Suppressor macrophage treated with lipopolysaccharide for 4 hours (primary cell): Measurements from ENCODE around the gene WNT2B.
A peak's percentile ranks its signal among the peaks of the same experiment; 100 is the strongest.

ENCODE experiments used
- DNase-seq: peaks from one replicate; pipeline ENCODE4 v3.0.0-alpha.2; 2020

The WNT2B gene

GRCh38 chr1:112505400-112505785 lies 3.4 kb upstream of the WNT2B start:
- no peak for DNase-seq

DNA sequence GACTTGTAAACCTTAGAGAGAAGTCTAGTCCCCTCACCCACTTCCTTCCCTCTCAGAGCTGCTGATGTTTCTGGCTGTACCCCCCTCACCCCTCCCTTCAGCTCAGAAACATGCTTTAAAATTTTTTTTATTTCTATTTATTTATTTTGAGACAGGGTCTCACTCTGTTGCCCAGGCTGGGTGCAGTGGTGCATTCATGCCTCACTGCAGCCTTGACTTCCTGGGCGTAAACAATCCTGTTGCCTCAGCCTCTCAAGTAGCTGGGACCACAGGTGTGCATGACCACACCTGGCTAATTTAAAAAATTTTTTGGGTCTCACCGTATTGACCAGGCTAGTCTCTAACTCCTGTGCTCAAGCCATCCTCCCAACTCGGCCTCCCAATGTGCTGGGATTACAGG lies 2.9 kb upstream of the WNT2B start:
- no peak for DNase-seq

GRCh38 chr1:112506306-112506705 lies 2.5 kb upstream of the WNT2B start:
- DNase-seq, result no peak

DNA sequence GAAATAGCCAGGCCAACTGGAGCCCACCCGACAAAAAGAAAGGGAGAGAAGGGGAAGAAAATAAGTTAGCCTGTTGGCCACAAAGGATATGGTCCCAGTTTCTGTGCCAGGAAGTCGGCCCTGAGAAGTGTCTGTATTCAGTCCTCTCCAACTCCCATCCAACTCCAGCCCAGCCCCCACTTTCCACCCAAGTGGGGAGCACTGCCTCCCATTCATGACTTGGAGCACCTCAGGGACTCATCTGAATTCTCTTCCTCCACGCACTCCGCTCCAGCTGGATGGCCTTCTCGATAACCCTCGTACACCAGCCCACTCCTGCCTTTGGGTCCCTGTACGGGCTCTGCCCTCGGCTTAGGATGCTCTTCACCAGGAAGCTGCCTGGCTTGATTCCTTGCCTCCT lies 2.0 kb upstream of the WNT2B start:
- DNase-seq, result no peak

DNA sequence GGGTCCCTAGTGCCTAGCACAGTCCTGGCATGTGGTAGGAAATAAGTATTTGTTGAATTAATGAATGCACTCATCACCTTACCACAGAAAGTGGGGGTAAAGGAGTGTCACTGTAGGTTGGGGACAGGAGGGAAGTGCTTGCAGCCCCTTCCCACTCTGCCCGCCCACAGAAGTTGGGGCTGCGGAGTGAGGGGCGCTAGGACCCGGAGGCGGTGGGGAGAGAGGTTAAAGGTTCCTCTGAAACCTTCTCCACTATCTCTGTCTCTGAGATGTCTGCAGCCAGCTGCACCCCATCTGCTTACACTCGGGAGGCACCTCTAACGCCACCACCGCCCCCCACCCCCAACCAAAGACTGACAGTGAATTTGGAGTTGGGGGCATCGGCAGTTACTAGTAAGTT lies 1.4 kb upstream of the WNT2B start:
- no peak for DNase-seq

DNA sequence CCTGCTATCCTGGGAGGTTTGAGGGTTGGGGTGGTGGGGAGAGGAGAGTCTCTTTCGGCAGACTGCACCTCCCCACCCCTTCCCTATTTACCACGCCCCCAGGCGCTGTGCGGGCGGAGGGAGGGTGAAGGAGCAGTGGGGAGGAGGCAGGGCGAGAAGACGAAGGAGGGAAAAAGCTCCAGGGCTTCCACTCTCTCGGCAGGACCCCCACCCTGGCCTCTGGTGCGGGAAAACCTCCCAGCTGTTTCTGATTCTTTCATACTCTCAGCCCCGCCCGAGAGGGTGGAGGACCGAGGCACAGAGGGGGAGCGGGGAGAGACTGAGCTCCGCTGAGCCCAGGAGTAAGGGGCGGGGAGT lies 866 bp upstream of the WNT2B start:
- DNase-seq, result peak; percentile 5

- DNase-seq, result peak; percentile 15
These were observed 367 bp downstream of the WNT2B start for GRCh38 chr1:112509005-112509659.

GRCh38 chr1:112509660-112510178 lies 954 bp downstream of the WNT2B start:
- DNase-seq, result no peak

- DNase-seq, result no peak
These were observed 1.6 kb downstream of the WNT2B start for GRCh38 chr1:112510340-112510739.

GRCh38 chr1:112511897-112512296 lies 3.1 kb downstream of the WNT2B start:
- no peak for DNase-seq

DNA sequence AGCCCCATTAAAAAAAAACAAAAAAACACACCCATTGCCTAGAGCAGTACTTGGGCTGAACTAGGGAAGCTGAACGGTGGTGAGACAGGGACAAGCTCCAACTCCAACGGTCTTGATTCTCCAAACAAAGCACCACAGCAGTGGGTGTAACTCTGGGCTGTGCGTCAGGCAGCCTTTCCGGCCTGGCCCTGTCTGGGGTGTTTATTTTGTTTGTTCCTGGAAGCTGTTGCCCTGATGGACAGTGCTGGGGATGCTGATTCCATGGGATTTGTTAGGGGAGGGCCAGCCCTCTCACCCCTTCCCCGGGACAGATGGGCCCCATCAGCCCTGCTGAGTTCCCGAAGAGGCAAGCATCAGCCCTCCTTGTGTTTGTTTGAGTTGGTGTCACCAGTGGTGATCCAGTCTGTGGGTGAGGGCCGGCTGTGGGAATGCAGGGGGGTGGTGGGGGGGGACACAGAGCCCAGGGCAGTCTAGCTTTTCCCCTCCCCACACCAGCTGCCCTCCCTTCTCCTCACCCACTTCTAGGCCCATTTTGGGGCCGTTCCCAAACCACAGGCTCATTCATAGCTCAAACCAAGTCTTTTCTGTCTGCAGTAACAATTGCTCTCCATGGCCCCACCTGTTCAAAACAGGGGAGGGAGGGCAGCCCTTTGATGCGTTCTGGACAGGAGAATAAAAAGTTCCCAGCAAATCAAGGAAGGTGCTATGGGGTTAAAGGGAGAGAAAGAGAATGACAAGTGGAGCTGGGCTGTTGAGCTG lies 4.5 kb downstream of the WNT2B start:
- DNase-seq, result no peak

DNA sequence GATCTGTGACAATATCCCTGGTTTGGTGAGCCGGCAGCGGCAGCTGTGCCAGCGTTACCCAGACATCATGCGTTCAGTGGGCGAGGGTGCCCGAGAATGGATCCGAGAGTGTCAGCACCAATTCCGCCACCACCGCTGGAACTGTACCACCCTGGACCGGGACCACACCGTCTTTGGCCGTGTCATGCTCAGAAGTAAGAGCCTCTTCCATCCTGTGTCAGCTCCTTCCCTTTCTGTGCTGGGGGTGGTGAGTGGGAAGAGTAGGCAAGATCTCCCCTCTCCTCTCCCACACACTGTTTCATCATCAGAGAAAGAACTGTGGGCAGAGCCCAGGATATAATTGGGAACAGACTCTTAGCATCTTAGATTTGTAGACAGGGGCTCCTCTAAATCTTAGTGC lies 6.1 kb downstream of the WNT2B start:
- no peak for DNase-seq

DNA sequence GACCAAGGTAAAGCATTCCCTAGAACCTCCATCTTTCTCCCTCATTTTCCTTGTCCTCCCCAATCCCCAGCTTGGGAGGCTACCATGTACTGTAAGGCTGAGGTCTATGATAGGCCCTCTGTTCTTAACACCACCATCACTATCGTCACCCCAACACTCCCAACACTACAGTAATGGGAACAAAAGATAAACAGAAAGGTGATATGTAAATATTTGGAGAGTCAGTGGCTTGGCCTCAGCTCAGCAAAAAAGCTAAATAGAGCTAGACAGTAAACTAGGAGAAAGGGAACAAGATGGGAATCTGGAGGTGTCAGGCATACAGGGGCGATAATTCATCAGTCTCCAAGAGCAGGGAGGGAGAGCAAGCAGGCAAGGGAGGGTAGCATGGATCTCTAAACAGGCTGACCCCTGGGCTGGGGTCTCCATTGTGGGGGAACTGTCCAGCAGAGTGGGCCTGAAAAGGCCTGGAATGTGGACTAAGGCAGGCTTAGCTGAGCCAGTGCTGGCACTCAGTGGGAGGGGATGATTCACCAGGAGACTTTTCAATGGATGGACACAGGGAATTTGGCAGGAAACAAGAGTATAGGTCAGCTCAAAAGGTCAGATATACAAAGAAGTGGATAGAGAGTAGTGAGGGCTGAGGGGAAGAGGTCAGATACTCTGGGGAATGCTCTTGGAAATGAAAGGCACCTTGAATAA lies 6.7 kb downstream of the WNT2B start:
- DNase-seq, result no peak

GRCh38 chr1:112516141-112516540 lies 7.4 kb downstream of the WNT2B start:
- no peak for DNase-seq

- DNase-seq, result no peak
These were observed 8.5 kb downstream of the WNT2B start for GRCh38 chr1:112517231-112517630.

- no peak for DNase-seq
These were observed 8.9 kb downstream of the WNT2B start for GRCh38 chr1:112517646-112518045.

GRCh38 chr1:112518186-112518585 lies 9.4 kb downstream of the WNT2B start:
- no peak for DNase-seq

DNA sequence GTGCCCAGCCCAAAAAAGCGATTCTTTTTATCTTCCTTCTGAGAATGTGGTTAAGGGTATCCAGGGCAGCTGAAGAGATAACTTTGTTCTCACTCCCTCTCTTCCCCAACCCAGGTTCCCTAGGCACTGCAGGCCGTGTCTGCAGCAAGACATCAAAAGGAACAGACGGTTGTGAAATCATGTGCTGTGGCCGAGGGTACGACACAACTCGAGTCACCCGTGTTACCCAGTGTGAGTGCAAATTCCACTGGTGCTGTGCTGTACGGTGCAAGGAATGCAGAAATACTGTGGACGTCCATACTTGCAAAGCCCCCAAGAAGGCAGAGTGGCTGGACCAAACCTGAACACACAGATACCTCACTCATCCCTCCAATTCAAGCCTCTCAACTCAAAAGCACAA lies 11.4 kb downstream of the WNT2B start:
- DNase-seq, result no peak

DNA sequence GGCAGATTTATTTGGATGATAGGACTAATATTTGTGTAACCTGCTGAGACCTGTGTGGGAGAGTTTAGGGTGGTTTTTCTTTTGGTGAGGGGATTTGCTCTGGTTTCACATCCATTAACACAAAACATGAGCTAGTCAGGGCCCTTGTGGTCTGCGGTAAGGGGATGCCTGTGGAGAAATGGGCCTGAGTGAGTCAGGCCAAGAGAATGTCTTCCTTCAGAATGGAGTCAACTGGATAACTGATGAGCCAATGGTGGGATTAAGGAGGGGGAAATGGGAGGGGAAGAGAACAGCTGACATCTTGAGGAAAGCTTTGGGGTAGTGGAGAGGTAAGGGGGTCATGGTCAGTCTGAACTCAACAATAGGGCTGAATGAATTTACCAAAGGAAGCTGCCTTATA lies 13.9 kb downstream of the WNT2B start:
- DNase-seq, result no peak

- no peak for DNase-seq
These were observed 15.5 kb downstream of the WNT2B start for GRCh38 chr1:112524251-112524650.

DNA sequence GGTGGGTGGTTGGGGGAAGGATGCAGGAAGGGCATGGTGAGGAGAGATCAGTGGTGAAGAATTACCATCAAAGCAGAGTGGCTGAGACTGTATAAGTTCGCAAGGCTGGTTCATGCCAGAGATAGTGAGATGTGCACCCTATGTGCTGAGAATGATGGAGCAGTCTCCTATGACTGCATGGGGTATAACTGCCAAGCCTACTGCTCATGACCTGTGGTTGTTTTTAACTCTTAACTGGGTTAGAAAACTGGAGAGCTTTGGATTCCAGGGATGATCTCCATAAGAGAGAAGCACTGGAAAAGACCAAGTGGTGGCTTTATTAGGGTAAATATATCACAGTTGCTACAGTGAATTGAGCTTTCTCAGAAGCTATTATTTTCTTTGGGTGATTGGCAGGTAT lies 16.2 kb downstream of the WNT2B start:
- no peak for DNase-seq

GRCh38 chr1:112527266-112528010 lies 18.7 kb downstream of the WNT2B start:
- DNase-seq, result no peak

- DNase-seq, result no peak
These were observed 19.3 kb downstream of the WNT2B start for GRCh38 chr1:112528076-112528475.
